T follicular helper cell (primary cell): ENCODE data around the gene AJM1.
"Not testable (repeated sequence)": the region's sequence is repeated elsewhere in the genome, so short reads cannot be mapped to it uniquely, and the experiment has no call there.

Source experiments
- DNase-seq: peaks from one replicate; pipeline ENCODE4 v3.0.0-alpha.2; 2020; ENCODE audit warnings: low read depth

The AJM1 gene

DNA sequence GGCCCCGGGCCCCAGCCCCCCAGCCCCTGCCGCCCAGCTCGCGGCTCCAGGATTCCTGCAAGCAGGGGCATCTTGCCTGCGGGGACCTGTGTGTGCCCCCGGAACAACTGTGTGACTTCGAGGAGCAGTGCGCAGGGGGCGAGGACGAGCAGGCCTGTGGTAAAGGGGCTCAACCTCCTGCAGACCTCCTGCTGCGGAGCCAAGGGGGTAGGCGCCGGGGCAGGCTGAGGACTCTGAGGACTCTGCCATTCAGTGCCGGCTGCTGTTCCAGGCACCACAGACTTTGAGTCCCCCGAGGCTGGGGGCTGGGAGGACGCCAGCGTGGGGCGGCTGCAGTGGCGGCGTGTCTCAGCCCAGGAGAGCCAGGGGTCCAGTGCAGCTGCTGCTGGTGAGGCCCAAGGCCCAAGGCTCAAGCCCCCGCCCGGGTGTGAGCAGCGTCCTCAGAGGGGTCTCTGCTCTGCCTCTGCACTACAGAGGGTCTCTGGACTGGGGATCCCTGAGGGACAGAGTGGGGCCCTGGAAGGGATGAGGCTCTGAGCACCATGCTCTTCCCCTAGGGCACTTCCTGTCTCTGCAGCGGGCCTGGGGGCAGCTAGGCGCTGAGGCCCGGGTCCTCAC lies 13.3 kb downstream of the AJM1 start:
- DNase-seq, result no peak

GRCh38 chr9:136856079-136856476 lies 13.8 kb downstream of the AJM1 start:
- DNase-seq, result no peak

DNA sequence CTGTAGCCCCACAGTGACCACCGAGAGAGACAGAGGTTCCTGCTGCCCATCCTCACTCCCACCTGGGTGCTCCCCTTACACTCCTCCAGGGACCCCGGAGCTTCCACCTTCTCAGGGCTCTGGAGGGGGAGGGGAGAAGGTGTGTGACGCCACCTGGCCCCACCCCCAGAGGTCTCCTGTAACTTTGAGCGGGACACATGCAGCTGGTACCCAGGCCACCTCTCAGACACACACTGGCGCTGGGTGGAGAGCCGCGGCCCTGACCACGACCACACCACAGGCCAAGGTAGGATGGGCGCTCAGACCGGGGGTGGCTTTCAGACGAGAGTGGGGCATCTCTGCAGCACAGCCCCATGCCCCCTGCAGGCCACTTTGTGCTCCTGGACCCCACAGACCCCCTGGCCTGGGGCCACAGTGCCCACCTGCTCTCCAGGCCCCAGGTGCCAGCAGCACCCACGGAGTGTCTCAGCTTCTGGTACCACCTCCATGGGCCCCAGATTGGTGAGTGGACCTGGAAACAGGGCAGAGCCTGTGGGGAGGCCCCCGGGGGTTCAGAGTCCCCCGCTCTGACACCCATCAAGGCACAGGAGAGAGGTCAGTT lies 14.4 kb downstream of the AJM1 start:
- no peak for DNase-seq

DNA sequence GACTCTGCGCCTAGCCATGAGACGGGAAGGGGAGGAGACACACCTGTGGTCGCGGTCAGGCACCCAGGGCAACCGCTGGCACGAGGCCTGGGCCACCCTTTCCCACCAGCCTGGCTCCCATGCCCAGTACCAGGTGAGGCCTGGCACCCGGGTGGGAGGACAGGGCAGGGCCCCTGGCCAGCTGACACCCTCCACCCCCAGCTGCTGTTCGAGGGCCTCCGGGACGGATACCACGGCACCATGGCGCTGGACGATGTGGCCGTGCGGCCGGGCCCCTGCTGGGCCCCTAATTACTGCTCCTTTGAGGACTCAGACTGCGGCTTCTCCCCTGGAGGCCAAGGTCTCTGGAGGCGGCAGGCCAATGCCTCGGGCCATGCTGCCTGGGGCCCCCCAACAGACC lies 14.9 kb downstream of the AJM1 start:
- DNase-seq, result no peak

GRCh38 chr9:136857581-136858412 lies 15.5 kb downstream of the AJM1 start:
- DNase-seq, result no peak

DNA sequence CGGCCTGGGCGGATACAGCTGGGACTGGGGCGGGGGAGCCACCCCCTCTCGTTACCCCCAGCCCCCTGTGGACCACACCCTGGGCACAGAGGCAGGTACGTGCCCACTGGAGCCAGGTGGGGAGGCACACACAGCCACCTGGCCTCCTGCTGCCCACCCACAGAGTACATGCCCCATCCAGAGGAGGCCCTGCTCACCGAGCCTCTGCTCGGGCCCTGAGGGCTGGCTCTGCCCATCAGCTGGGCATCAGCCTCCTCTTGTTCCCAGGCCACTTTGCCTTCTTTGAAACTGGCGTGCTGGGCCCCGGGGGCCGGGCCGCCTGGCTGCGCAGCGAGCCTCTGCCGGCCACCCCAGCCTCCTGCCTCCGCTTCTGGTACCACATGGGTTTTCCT lies 16.2 kb downstream of the AJM1 start:
- no peak for DNase-seq

GRCh38 chr9:136858844-136859757 lies 16.8 kb downstream of the AJM1 start:
- DNase-seq, result no peak

DNA sequence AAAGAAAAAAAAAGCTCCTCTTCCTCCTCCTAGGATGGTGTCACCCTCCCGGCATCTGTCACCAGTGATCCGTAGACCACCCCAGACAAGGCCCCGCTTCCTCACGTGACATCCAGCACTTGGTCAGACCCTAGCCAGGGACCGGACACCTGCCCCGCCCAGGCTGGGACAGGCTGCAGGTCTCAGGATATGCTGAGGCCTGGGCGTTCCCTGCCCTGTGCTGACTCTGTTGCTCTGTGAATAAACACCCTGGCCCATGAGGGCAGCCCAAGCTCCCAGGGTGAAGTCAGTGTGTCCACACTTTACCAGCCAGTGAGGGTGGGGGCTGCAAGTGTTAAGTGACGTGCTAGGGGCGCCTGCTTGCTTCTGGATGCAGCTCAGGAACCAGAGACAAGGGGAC lies 18.3 kb downstream of the AJM1 start:
- DNase-seq, result no peak

- DNase-seq, result no peak
Measured at GRCh38 chr9:136860933-136861873, 18.9 kb downstream of the AJM1 start.

DNA sequence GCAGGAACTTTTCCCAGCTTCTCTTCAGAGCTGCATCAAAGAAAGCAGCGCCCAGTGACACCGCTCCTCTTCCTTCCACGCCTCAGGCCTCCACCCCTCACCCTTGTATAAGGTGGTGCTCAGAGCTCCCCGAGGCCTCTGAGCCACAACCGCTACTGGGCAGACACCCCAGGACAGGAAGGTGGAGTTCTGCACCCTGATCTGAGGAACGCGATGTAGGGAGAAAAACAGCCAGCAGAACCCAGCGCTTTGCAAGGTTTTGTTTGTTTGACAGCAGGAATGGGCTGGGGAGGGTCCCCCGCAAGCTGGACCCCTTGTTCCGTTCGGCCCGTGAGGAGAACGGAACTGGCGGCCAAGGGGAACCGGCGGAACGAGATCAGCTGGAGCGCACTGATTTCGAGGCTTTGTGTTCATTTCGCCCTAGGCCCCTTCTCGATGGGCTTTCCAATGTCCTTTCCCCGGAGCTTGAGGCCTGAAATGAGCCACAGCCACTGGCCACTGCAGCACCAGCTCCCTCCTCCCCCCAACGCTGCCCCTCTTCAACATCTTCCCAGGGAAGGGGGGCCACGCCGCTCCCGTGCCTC lies 19.7 kb downstream of the AJM1 start:
- no peak for DNase-seq

GRCh38 chr9:136862849-136863622 lies 20.8 kb downstream of the AJM1 start:
- no peak for DNase-seq

- no peak for DNase-seq
Measured at GRCh38 chr9:136863623-136864273, 21.5 kb downstream of the AJM1 start.

GRCh38 chr9:136865041-136865767 lies 22.9 kb downstream of the AJM1 start:
- no peak for DNase-seq

DNA sequence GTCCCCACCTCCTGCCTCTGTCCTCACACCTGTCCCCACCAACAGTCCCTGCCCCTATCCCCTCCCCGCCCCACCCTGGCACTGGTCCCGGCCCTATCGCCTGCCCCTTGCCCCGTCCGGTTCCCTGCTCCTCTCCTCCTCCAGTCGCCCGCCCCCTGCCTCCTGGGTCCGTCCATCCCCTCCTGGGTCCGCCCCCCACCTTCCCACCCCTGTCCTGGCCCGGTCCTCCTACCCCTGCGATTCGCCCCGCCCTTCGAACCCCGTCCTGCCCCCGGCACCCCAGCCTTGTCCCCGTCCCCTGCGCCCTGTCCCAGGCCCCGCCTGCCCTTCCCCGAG lies 23.5 kb downstream of the AJM1 start:
- DNase-seq, result no peak

DNA sequence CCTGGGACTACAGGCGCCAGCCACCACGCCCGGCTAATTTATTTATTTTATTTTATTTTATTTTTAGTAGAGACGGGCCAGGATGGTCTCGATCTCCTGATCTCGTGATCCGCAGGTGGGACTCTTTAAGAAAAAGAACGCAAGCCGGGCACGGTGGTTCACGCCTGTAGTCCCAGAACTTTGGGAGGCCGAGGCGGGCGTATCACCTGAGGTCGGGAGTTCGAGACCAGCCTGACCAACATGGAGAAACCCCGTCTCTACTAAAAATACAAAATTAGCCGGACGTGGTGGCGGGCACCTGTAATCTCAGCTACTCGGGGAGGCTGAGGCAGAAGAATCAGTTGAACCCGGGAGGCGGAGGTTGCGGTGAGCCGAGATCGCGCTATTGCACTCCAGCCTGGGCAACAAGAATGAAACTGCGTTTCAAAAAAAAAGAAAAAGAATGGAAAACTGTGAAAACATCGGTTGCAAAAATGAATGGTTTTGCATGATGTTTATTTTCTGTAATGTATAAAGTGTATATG lies 24.7 kb downstream of the AJM1 start:
- DNase-seq, result not testable (repeated sequence)

DNA sequence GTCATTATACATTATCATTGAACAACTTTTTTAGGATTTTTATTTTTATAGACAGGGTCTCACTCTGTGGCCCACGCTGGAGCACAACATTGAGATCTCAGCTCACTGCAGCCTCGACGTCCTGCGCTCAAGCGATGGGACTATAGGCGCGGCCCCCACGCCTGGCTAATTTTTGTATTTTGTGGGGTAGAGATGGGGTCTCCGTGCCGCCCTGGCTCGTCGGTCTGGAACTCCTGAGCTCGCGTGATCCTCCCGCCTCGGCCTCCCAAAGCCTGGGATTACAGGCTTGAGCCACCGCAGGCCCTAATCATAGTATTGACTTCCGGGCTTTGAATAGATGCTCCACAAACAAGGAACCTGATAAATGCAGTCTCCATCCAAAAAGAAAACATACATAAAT lies 25.2 kb downstream of the AJM1 start:
- DNase-seq, result no peak

DNA sequence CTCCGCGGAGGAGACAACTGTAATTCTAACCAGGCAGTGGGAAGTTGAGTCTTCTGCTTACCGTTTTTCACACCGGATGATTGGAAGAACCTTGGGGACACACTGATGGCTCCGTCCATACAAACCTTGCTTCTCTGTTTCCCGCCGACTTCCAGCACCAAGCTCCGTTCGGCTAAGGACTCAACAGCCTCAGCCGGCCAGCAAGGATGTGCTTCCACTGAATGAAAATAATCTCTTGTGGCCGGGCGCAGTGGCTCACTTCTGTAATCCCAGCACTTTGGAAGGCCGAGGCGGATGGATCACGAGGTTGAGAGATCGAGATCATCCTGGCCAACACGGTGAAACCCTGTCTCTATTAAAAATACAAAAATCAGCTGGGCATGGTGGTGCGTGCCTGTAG lies 25.6 kb downstream of the AJM1 start:
- DNase-seq, result no peak

DNA sequence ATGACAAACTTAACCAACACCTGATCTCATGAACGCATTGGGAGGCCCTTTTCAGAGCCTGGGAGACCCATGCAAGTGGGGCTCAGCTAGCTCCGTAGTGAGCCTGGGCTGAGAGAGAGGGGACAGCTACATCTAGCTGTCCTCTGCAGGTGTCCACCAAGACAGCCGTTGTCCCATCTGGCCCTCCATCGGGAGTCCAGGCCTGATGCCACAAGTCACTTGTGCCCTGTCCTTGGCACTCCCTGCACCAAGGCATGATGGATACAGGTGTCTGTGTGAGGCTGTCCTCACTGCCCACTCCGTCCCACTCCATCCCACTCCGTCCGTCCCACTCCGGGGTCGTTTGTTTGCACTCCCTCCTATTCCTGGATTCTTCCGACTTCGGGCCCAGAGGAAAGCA lies 26.4 kb downstream of the AJM1 start:
- DNase-seq, result no peak

GRCh38 chr9:136869611-136870010 lies 27.3 kb downstream of the AJM1 start:
- DNase-seq, result not testable (repeated sequence)
